ENCODE measurements around the gene TRPV2. TPM values are rescaled to one million over a fixed set of nuclear protein-coding genes. Genes with fewer than 3 reads are reported as not detected.
A peak's percentile ranks its signal among the peaks of the same experiment; 100 is the strongest.

Gene TRPV2
- polyA plus RNA-seq, 1 experiment = 7.9 TPM

GRCh38 chr17:16428098-16428882, 12.9 kb downstream of the TRPV2 start:
- ChIA-PET POLR2A (interaction anchor here (1.0 kb wide), 1 partner anchor 10 kb away, joined by 6 read pairs; no protein-coding TSS in a partner anchor), CTCF (interaction anchor here (0.6 to 3.0 kb wide), 15 partner anchors 8 to 172 kb away, joined by 3 to 17 read pairs (median 4); no protein-coding TSS in a partner anchor)
- Histone ChIP-seq H3K27me3 (ENCODE audit: control insufficient read depth, insufficient read depth, low read length) (no peaks in the 10 kb centered on the region), H3K4me3 (ENCODE audit: low read depth, low read length) (no peak overlapping the region), H3K36me3 (ENCODE audit: control insufficient read depth, insufficient read depth, low read length) (no peaks in the 10 kb centered on the region)
- TF ChIP-seq CTCF (IDR thresholded peaks at IDR 0.05; ENCODE audit: insufficient read depth, low read depth, low read length) = peak; percentile 83
- DNase-seq (ENCODE audit: low read depth) = no peak

- CTCF ChIA-PET = interaction anchor here (2.1 to 3.0 kb wide), 4 partner anchors 9 to 92 kb away, joined by 6 to 16 read pairs (median 11); no protein-coding TSS in a partner anchor
- Histone ChIP-seq H3K27me3 (ENCODE audit: control insufficient read depth, insufficient read depth, low read length) (no peaks in the 10 kb centered on the region), H3K36me3 (ENCODE audit: control insufficient read depth, insufficient read depth, low read length) (no peaks in the 10 kb centered on the region), H3K4me3 (ENCODE audit: low read depth, low read length) (no peak overlapping the region)
- no peak for TF ChIP-seq CTCF (IDR thresholded peaks at IDR 0.05; ENCODE audit: insufficient read depth, low read depth, low read length)
- no peak for DNase-seq (ENCODE audit: low read depth)
- POLR2A ChIA-PET = no interaction called here
These were observed 13.7 kb downstream of the TRPV2 start for GRCh38 chr17:16429083-16429482.

GRCh38 chr17:16430650-16431049, 15.3 kb downstream of the TRPV2 start:
- CTCF ChIA-PET = interaction anchor here (2.1 kb wide), 1 partner anchor 10 kb away, joined by 6 read pairs; no protein-coding TSS in a partner anchor
- no peak for DNase-seq (ENCODE audit: low read depth)
- no peaks in the 10 kb centered on the region for H3K27me3 ChIP-seq (ENCODE audit: control insufficient read depth, insufficient read depth, low read length)
- no peak for TF ChIP-seq CTCF (IDR thresholded peaks at IDR 0.05; ENCODE audit: insufficient read depth, low read depth, low read length)
- POLR2A ChIA-PET = interaction anchor here (0.7 kb wide), 1 partner anchor 78 kb away, joined by 9 read pairs; no protein-coding TSS in a partner anchor
- H3K36me3 ChIP-seq (ENCODE audit: control insufficient read depth, insufficient read depth, low read length) = no peaks in the 10 kb centered on the region
- no peak overlapping the region for H3K4me3 ChIP-seq (ENCODE audit: low read depth, low read length)

GRCh38 chr17:16432017-16432416, 16.6 kb downstream of the TRPV2 start:
- CTCF ChIA-PET = interaction anchor here (1.2 kb wide), 1 partner anchor 11 kb away, joined by 3 read pairs; no protein-coding TSS in a partner anchor

More at GRCh38 chr17:16432017-16432416, 16.6 kb downstream of the TRPV2 start:
- no peak for DNase-seq (ENCODE audit: low read depth)
- POLR2A ChIA-PET = no interaction called here
- Histone ChIP-seq H3K4me3 (ENCODE audit: low read depth, low read length) (no peak overlapping the region), H3K27me3 (ENCODE audit: control insufficient read depth, insufficient read depth, low read length) (no peaks in the 10 kb centered on the region), H3K36me3 (ENCODE audit: control insufficient read depth, insufficient read depth, low read length) (no peaks in the 10 kb centered on the region)
- TF ChIP-seq CTCF (IDR thresholded peaks at IDR 0.05; ENCODE audit: insufficient read depth, low read depth, low read length) = no peak

All from BJ (cell line).